DOHH2 (cell line): ENCODE results near the gene IL10RA.

Source experiments
- H3F3A ChIP-seq: fragments of 200-600 bp; sonication (generic), shearing (Covaris generic); 2 replicates; pipeline ENCODE4 v1.6.0; 2016; ENCODE audit warnings: antibody characterized with exemption, mild to moderate bottlenecking; ENCODE audit not compliant: control insufficient read depth, insufficient read depth
- H3K27ac ChIP-seq: fragments of 200-600 bp; sonication (generic); 2 replicates; pipeline ENCODE4 v1.5.1; 2014; ENCODE audit warnings: low read depth, mild to moderate bottlenecking, low read length, moderate library complexity
- H3K27me3 ChIP-seq: fragments of 200-600 bp; sonication (generic); 2 replicates; pipeline ENCODE4 v1.6.1; 2014; ENCODE audit warnings: mild to moderate bottlenecking, low read length, mixed read lengths; ENCODE audit not compliant: control insufficient read depth
- H3K36me3 ChIP-seq: fragments of 200-600 bp; sonication (generic); 2 replicates; pipeline ENCODE4 v1.6.1; 2014; ENCODE audit warnings: mild to moderate bottlenecking, low read length, moderate library complexity, mixed read lengths; ENCODE audit not compliant: control insufficient read depth
- H3K4me1 ChIP-seq: fragments of 200-600 bp; sonication (generic); 2 replicates; pipeline ENCODE4 v1.6.1; 2014; ENCODE audit warnings: mild to moderate bottlenecking, low read length, mixed read lengths; ENCODE audit not compliant: control insufficient read depth
- H3K4me2 ChIP-seq: fragments of 200-600 bp; sonication (generic); 2 replicates; pipeline ENCODE4 v1.6.0; 2014; ENCODE audit warnings: mild to moderate bottlenecking, low read length, moderate library complexity
- H3K4me3 ChIP-seq: fragments of 200-600 bp; sonication (generic); 2 replicates; pipeline ENCODE4 v1.5.1; 2014; ENCODE audit warnings: mild to moderate bottlenecking, low read length, mixed read lengths
- H3K79me2 ChIP-seq: fragments of 200-600 bp; sonication (generic); 2 replicates; pipeline ENCODE4 v1.6.1; 2014; ENCODE audit warnings: mild to moderate bottlenecking, low read length, mixed read lengths; ENCODE audit not compliant: control insufficient read depth
- H3K9me2 ChIP-seq: fragments of 200-600 bp; sonication (generic); replicated peaks from 2 replicates; pipeline ENCODE4 v1.6.1; 2014; ENCODE audit warnings: mild to moderate bottlenecking, low read length, mixed read lengths; ENCODE audit not compliant: control insufficient read depth
- H3K9me3 ChIP-seq: fragments of 200-600 bp; sonication (generic); 2 replicates; pipeline ENCODE4 v1.6.1; 2014; ENCODE audit warnings: antibody characterized with exemption, low read length, mixed read lengths; ENCODE audit not compliant: control insufficient read depth, insufficient read depth
- H4K20me1 ChIP-seq: fragments of 200-600 bp; sonication (generic); 2 replicates; pipeline ENCODE4 v1.6.0; 2014; ENCODE audit warnings: low read depth, mild to moderate bottlenecking, antibody characterized with exemption, low read length, moderate library complexity; ENCODE audit not compliant: control insufficient read depth, insufficient read depth
- TF ChIP-seq, protein P1 (sequence below): fragments of 200-600 bp; sonication (generic); IDR thresholded peaks from one replicate; pipeline ENCODE4 v1.5.1; 2014; ENCODE audit warnings: antibody characterized with exemption, mild to moderate bottlenecking, low read depth, low read length; ENCODE audit not compliant: poor library complexity, severe bottlenecking

Gene IL10RA

DNA sequence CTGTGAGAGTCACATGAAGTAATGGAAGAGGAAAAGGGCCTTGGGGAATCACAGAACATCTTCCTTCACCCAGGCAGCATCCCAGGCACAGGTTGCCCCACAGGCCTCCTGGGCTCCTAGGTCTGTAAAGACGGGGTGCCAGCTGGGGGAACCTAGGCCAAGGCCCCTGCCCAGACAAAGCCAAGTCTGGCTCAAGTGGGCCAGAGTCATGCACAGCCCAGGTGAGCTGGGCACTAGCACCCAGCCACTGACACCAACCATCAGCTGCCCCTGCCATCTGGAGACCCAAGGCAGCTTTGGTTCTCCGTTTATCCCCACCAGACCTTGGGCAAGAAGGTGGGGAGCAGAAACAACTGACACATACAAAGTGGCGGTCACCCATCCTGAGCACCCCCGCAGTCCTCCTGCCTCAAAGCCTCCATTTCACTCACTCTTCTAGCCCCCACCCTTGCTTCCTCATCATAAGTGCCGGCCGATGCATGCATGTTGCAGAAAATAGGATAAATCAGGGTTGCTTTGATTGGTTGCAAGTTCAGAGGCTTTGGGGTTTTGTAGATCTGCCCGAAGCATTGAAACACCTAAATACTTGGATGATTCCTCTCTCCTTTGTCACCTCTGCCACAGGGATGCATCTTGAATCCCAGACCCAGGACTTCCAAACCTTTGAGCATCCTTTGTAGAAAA lies 64.2 kb downstream of the IL10RA start:
- H3K27me3 ChIP-seq = no peaks in the 10 kb centered on the region
- no peaks in the 10 kb centered on the region for H4K20me1 ChIP-seq

More for the DNA sequence above, 64.2 kb downstream of the IL10RA start:
- H3K4me1 ChIP-seq = peaks cover 26% of the 10 kb centered on the region
- H3K4me3 ChIP-seq = no peak overlapping the region
- no peaks in the 10 kb centered on the region for H3K36me3 ChIP-seq
- no peaks in the 10 kb centered on the region for H3K9me2 ChIP-seq
- TF ChIP-seq, protein P1, sequence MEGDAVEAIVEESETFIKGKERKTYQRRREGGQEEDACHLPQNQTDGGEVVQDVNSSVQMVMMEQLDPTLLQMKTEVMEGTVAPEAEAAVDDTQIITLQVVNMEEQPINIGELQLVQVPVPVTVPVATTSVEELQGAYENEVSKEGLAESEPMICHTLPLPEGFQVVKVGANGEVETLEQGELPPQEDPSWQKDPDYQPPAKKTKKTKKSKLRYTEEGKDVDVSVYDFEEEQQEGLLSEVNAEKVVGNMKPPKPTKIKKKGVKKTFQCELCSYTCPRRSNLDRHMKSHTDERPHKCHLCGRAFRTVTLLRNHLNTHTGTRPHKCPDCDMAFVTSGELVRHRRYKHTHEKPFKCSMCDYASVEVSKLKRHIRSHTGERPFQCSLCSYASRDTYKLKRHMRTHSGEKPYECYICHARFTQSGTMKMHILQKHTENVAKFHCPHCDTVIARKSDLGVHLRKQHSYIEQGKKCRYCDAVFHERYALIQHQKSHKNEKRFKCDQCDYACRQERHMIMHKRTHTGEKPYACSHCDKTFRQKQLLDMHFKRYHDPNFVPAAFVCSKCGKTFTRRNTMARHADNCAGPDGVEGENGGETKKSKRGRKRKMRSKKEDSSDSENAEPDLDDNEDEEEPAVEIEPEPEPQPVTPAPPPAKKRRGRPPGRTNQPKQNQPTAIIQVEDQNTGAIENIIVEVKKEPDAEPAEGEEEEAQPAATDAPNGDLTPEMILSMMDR = no peak
- no peak overlapping the region for H3K27ac ChIP-seq
- no peaks in the 10 kb centered on the region for H3K9me3 ChIP-seq
- no peak overlapping the region for H3K4me2 ChIP-seq
- no peaks in the 10 kb centered on the region for H3F3A ChIP-seq
- H3K79me2 ChIP-seq = no peaks in the 10 kb centered on the region
